A549 treated with CORT108297 at 1 μM for 4 hours (cell line): ENCODE results near the gene DCANP1. TPM values are rescaled to one million over a fixed set of nuclear protein-coding genes. Genes with fewer than 3 reads are reported as not detected.

Experiments
- total RNA-seq: library from RNA; stranded (reverse); fragments of 200-300 nt; extraction: Qiagen RNA extraction; gene quantifications from 5 replicates; pipeline ENCODE4 v1.2.3, GENCODE V29; 2022

The DCANP1 gene, protein sequence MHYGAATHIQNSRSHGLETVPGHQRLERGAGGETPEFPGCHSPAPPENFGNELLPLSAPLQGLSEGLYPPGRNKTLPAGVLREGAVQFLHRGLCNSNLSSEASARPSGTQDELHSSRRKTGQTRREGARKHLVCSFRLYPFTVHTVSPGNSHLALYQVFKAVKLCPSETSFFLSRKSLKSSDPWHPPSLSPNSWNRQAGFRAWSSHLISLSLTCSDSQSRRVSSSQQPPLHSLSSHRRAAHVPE
- not detected in 5 replicates for total RNA-seq

DNA sequence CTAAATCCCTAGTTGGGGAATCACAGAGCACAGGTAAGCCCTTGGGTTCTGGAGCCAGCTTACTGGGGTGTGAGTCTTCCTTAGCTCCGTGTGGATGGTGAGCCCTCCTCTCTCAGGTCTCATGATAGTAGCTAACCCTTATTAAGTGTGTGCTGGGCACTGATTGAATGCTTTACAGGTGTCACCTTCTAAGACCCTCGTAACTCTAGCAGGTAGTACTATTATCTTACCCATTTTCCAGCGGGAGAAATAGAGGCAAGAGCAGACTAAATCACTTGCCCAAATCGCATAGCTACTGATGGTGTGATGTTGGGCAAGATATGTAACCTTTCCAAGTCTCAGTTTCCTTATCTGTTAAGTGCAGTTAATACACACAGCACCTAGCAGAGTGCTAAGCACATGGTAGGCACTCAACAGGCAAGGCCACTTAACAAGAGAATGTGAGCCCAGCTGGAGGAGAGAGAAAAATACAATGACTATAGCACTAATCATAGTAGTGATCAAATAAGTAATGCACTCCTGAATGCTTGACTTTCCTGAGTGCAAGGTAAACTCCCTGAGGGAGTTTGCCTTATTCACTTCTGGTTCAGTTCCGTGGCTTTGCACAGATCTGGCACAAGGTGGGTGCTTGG is at the start of gene DCANP1:
Gene DCANP1 (minus strand): TSS at position 51 of the 632 bp plus-strand sequence. CDS start 240 bp downstream, outside the sequence.

GRCh38 chr5:135452321-135453030 is 5.3 kb upstream of the DCANP1 start, which contains the start of gene TIFAB:
TIFAB (minus strand) TSS chr5:135452351; CDS start chr5:135449939, 2,412 bp downstream.

GRCh38 chr5:135398855-135399793 is 48.0 kb downstream of the DCANP1 start, which contains the start of gene MACROH2A1:
MACROH2A1 (minus strand) TSS chr5:135399231; CDS start chr5:135389093, 10,138 bp downstream.

Other genes starting within 250 kb of the DCANP1 start
- gene MACROH2A1, start 48.1 kb downstream of the DCANP1 start, total RNA-seq, result 173 to 206 TPM (median 203 TPM) in 5 replicates
- not detected in 5 replicates for gene TIFAB, start 5.0 kb upstream of the DCANP1 start, total RNA-seq
- gene NEUROG1, start 88.6 kb upstream of the DCANP1 start, total RNA-seq, result not detected in 5 replicates
- gene CXCL14, start 131.6 kb upstream of the DCANP1 start, total RNA-seq, result 0.05 to 0.16 TPM (median 0.09 TPM) in 5 replicates